HG03103 (cell line): ENCODE data around the gene TESK2.

Source experiments
- ATAC-seq: cut with Tn5 transposase; IDR thresholded peaks from one replicate; pipeline ENCODE4 v1.9.1; 2021; ENCODE audit warnings: low read depth; ENCODE audit not compliant: unreplicated experiment

TESK2 gene

GRCh38 chr1:45346473-45346872 lies 144.5 kb downstream of the TESK2 start:
- ATAC-seq: no peak

GRCh38 chr1:45345014-45345413 lies 145.9 kb downstream of the TESK2 start:
- ATAC-seq: no peak

GRCh38 chr1:45344499-45344898 lies 146.5 kb downstream of the TESK2 start:
- no peak for ATAC-seq

GRCh38 chr1:45340816-45341466 lies 150.0 kb downstream of the TESK2 start:
- no peak for ATAC-seq

GRCh38 chr1:45339789-45340558 lies 151.0 kb downstream of the TESK2 start, which contains the start of the genes MUTYH and TOE1:
TSS of gene MUTYH (minus strand) at chr1:45340440. CDS start at chr1:45334505, 5,935 bp downstream.
TSS of gene TOE1 (plus strand) at chr1:45340170. CDS start at chr1:45340253, 83 bp downstream.
- ATAC-seq: peak; percentile 66

- ATAC-seq: no peak
Observed at GRCh38 chr1:45337630-45338325, 153.2 kb downstream of the TESK2 start.

GRCh38 chr1:45335855-45336324 lies 155.1 kb downstream of the TESK2 start:
- ATAC-seq: no peak

GRCh38 chr1:45334308-45335245 lies 156.4 kb downstream of the TESK2 start:
- ATAC-seq: no peak

- no peak for ATAC-seq
Observed at GRCh38 chr1:45332346-45332720, 158.6 kb downstream of the TESK2 start.

- ATAC-seq: no peak
Observed at GRCh38 chr1:45331436-45332345, 159.3 kb downstream of the TESK2 start.

- ATAC-seq: no peak
Observed at GRCh38 chr1:45329445-45329844, 161.5 kb downstream of the TESK2 start.

GRCh38 chr1:45328680-45329079 lies 162.3 kb downstream of the TESK2 start:
- no peak for ATAC-seq

- no peak for ATAC-seq
Observed at GRCh38 chr1:45327644-45328515, 163.1 kb downstream of the TESK2 start.

- ATAC-seq: peak; percentile 54
Observed at GRCh38 chr1:45326627-45327623, 164.0 kb downstream of the TESK2 start, which contains the start of gene HPDL. TSS of gene HPDL (plus strand) at chr1:45326895. CDS start at chr1:45327149, 254 bp downstream.

GRCh38 chr1:45325851-45326506 lies 165.0 kb downstream of the TESK2 start:
- no peak for ATAC-seq

GRCh38 chr1:45322486-45323040 lies 168.4 kb downstream of the TESK2 start:
- ATAC-seq: no peak
